HEK293 (cell line): ENCODE data around the gene LRP1B.

Experiments used
- CTCF ChIA-PET: fragments of 350-600 bp; formaldehyde crosslinking; extraction: SDS; loops from one replicate; lab custom pipeline; 2021; ENCODE audit warnings: antibody characterized with exemption; lab: Yijun Ruan, JAX
- POLR2A ChIA-PET: fragments of 300-600 bp; formaldehyde crosslinking; extraction: SDS; loops from one replicate; lab custom pipeline; 2020; ENCODE audit warnings: antibody characterized with exemption, inconsistent platforms; lab: Yijun Ruan, JAX
- H3K27ac ChIP-seq: fragments of 200-500 bp; sonication (Bioruptor generic); 2 replicates; pipeline ENCODE4 v1.5.1; 2014; ENCODE audit warnings: low read depth, low read length, control low read depth, inconsistent platforms; ENCODE audit errors: extremely low read depth
- H3K36me3 ChIP-seq, 2 experiments: fragments of 200-500 bp in 1 of 2; sonication (Bioruptor generic) in 1 of 2; 1 replicate in 1 of 2; 2 replicates in 1 of 2; pipeline ENCODE4 v1.5.1; 2014 to 2017; ENCODE audit warnings: inconsistent platforms in 2 of 2, low read length in 2 of 2; ENCODE audit not compliant: control insufficient read depth in 2 of 2, insufficient read depth in 1 of 2
- H3K4me1 ChIP-seq: fragments of 200-500 bp; sonication (Bioruptor generic); 2 replicates; pipeline ENCODE4 v1.5.1; 2014; ENCODE audit warnings: mild to moderate bottlenecking, low read length, inconsistent platforms; ENCODE audit not compliant: control insufficient read depth, insufficient read depth
- H3K4me3 ChIP-seq: 2 replicates; pipeline ENCODE4 v1.5.1; 2011; ENCODE audit warnings: low read depth, mild to moderate bottlenecking, control low read depth, low read length, moderate library complexity
- H3K9me3 ChIP-seq: fragments of 200-500 bp; sonication (Bioruptor generic); 2 replicates; pipeline ENCODE4 v1.5.1; 2014; ENCODE audit warnings: low read depth, low read length, inconsistent platforms; ENCODE audit not compliant: control insufficient read depth, insufficient read depth
- KLF9 ChIP-seq: fragments of 450-650 bp; formaldehyde crosslinking; IDR thresholded peaks from 2 replicates; pipeline ENCODE4 v1.5.1; 2016; ENCODE audit warnings: missing biosample characterization, missing genetic modification characterization, low read depth
- REPIN1 ChIP-seq: fragments of 450-650 bp; formaldehyde crosslinking; IDR thresholded peaks from 2 replicates; pipeline ENCODE4 v1.5.1; 2017; ENCODE audit warnings: missing biosample characterization, missing genetic modification characterization, low read depth
- SCRT2 ChIP-seq: fragments of 450-650 bp; formaldehyde crosslinking; IDR thresholded peaks from 2 replicates; pipeline ENCODE4 v1.5.1; 2016; ENCODE audit warnings: missing biosample characterization, missing genetic modification characterization
- ZNF140 ChIP-seq: fragments of 450-650 bp; formaldehyde crosslinking; IDR thresholded peaks from 2 replicates; pipeline ENCODE4 v1.5.1; 2016; ENCODE audit warnings: missing biosample characterization, missing genetic modification characterization
- ZNF274 ChIP-seq, 2 experiments: fragments of 200-500 bp in 1 of 2; fragments of 450-650 bp in 1 of 2; sonication (Bioruptor generic) in 1 of 2; formaldehyde crosslinking in 1 of 2; IDR thresholded peaks; 2 replicates each; pipeline versions ENCODE4 v1.5.1 to v1.6.1; 2014 to 2016; ENCODE audit warnings: borderline replicate concordance in 1 of 2, inconsistent platforms in 1 of 2, low read length in 1 of 2, missing biosample characterization in 1 of 2, missing genetic modification characterization in 1 of 2
- ZNF335 ChIP-seq: fragments of 450-650 bp; formaldehyde crosslinking; conservative IDR thresholded peaks from 2 replicates; pipeline ENCODE4 v1.5.1; 2016; ENCODE audit warnings: missing biosample characterization, missing genetic modification characterization
- ZNF558 ChIP-seq: fragments of 450-650 bp; formaldehyde crosslinking; IDR thresholded peaks from 2 replicates; pipeline ENCODE4 v1.5.1; 2016; ENCODE audit warnings: missing biosample characterization, missing genetic modification characterization
- ZNF624 ChIP-seq: fragments of 450-650 bp; formaldehyde crosslinking; IDR thresholded peaks from 2 replicates; pipeline ENCODE4 v1.5.1; 2017; ENCODE audit warnings: missing biosample characterization, missing genetic modification characterization
- ZNF830 ChIP-seq: fragments of 450-650 bp; IDR thresholded peaks from 2 replicates; pipeline ENCODE4 v1.5.0; 2018; ENCODE audit warnings: missing biosample characterization, missing genetic modification characterization, low read depth, mild to moderate bottlenecking, moderate library complexity
- ZXDB ChIP-seq: fragments of 450-650 bp; formaldehyde crosslinking; IDR thresholded peaks from 2 replicates; pipeline ENCODE4 v1.5.1; 2016; ENCODE audit warnings: missing biosample characterization, missing genetic modification characterization
- TF ChIP-seq, protein P1 (sequence below): fragments of 450-650 bp; formaldehyde crosslinking; IDR thresholded peaks from 2 replicates; pipeline ENCODE4 v1.5.1; 2016; ENCODE audit warnings: missing biosample characterization, missing genetic modification characterization
- TF ChIP-seq, protein P2 (sequence below): fragments of 450-650 bp; formaldehyde crosslinking; IDR thresholded peaks from 2 replicates; pipeline ENCODE4 v1.5.1; 2017; ENCODE audit warnings: missing biosample characterization, missing genetic modification characterization
- TF ChIP-seq, protein P3 (sequence below): fragments of 450-650 bp; formaldehyde crosslinking; IDR thresholded peaks from 2 replicates; pipeline ENCODE4 v1.5.1; 2016; ENCODE audit warnings: missing biosample characterization, missing genetic modification characterization
- TF ChIP-seq, protein P4 (sequence below): fragments of 450-650 bp; formaldehyde crosslinking; IDR thresholded peaks from 2 replicates; pipeline ENCODE4; 2016; ENCODE audit warnings: missing biosample characterization, missing genetic modification characterization
- TF ChIP-seq, protein P5 (sequence below): fragments of 450-650 bp; formaldehyde crosslinking; IDR thresholded peaks from 2 replicates; pipeline ENCODE4 v1.5.1; 2016; ENCODE audit warnings: missing biosample characterization, missing genetic modification characterization

The LRP1B gene

DNA sequence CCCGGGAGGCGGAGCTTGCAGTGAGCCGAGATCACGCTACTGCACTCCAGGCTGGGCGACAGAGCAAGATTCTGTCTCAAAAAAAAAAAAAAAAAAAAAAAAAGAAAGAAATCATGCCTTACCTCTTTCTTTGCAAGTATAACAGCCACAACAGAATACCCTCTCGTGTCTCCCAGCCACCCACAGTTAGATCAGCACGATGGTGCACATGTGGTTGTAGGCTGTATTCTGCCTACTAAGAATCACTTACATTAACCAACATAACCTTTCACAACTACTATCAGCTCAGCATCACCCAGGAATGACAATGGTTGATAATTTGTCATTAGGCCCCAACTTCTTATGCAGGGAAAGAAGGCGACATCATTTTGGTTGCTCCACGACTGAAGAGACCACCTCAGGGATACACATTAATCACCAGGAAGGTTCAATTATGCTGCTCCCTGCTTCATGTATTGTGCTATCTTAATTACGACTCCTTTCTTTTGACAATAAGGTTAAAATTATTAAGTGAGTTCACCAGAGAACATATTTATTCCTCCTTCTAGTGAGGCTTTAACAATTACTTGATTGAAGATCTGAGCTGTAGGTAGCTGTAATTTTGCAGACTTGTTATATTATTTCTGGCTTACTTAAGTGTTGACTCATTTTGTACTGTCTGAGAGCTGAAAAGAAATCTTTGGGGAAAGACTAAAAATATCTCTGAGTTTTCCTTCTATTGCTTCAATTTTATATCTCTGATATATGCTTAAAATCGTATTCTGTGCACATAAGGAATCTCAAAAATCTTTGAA, 120.1 kb downstream of the LRP1B start (continued):
- TF ChIP-seq, protein P1, sequence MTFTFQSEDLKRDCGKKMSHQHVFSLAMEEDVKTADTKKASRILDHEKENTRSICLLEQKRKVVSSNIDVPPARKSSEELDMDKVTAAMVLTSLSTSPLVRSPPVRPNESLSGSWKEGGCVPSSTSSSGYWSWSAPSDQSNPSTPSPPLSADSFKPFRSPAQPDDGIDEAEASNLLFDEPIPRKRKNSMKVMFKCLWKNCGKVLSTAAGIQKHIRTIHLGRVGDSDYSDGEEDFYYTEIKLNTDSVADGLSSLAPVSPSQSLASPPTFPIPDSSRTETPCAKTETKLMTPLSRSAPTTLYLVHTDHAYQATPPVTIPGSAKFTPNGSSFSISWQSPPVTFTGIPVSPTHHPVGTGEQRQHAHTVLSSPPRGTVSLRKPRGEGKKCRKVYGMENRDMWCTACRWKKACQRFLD (tag by site-specific recombination): no peak
- TF ChIP-seq, all 188 proteins: peak for 0

DNA sequence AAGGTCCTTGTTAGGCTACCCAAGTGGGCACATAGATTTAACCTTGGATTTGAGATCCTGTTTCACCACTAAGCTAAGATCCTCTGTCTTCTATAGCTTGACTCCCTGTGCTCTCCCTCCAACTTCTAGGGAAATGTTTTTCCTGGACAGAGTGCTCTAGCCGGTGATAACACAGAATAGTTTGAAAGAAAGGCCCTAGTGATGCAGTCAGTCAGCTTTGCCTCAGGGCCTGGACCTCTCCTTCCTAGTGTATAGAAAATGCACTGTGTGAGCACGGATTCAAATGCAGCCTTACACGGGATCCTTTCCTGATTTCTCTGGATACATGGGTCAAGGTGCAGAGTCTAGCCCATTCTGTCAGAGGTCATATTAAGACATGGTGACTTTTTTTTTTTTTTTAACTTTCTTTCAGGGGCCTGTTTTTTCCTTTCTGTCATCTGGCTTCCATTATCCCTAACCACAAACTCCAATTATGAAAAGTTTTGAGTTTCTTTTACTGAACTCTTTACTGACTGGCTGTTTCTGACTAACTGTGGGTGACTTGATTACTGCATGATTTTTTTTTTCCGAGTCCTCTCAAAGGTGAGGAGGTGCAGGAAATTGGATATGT, 122.6 kb downstream of the LRP1B start:
- Histone ChIP-seq H3K36me3 (no peaks in the 10 kb centered on the region), H3K9me3 (no peaks in the 10 kb centered on the region), H3K27ac (no peak overlapping the region), H3K4me1 (peaks cover 11% of the 10 kb centered on the region), H3K4me3 (no peak overlapping the region)
- POLR2A ChIA-PET: no interaction called here
- CTCF ChIA-PET: interaction anchor here (0.6 kb wide), 1 partner anchor 829 kb away, joined by 4 read pairs; no protein-coding TSS in a partner anchor
- TF ChIP-seq, protein P2, sequence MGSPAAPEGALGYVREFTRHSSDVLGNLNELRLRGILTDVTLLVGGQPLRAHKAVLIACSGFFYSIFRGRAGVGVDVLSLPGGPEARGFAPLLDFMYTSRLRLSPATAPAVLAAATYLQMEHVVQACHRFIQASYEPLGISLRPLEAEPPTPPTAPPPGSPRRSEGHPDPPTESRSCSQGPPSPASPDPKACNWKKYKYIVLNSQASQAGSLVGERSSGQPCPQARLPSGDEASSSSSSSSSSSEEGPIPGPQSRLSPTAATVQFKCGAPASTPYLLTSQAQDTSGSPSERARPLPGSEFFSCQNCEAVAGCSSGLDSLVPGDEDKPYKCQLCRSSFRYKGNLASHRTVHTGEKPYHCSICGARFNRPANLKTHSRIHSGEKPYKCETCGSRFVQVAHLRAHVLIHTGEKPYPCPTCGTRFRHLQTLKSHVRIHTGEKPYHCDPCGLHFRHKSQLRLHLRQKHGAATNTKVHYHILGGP (tag by site-specific recombination): peak; percentile 85
- TF ChIP-seq ZNF274 (IDR thresholded peaks at IDR 0.05; ENCODE audit: low read length) (no peak), ZNF274 (tag by site-specific recombination; IDR thresholded peaks at IDR 0.05; ENCODE audit: borderline replicate concordance) (no peak), ZNF335 (tag by site-specific recombination) (0 out of 2 replicates have a peak, but pooled peaks have one; percentile 18)

DNA sequence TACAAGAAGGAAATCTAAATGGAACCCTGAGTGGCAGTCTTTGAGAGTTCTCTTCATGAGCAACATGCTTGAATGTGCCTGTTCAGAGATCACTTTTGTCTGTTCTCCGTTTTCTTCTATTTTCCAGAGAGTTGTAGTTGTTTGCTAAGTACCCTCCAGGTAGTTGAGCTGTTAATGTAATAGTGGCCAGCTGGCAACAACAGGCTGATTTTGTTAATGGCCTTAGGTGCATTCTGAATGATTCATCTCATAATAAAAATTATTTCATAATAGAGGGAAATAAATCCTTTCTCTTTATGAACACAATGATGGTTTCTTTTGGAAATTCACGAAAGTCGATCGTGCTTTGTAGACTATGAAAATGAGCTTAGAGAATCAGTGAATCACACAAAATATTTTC, 136.8 kb downstream of the LRP1B start:
- Histone ChIP-seq H3K27ac (no peak overlapping the region), H3K4me3 (no peak overlapping the region), H3K9me3 (no peaks in the 10 kb centered on the region), H3K4me1 (no peaks in the 10 kb centered on the region), H3K36me3 (no peaks in the 10 kb centered on the region)
- TF ChIP-seq KLF9 (tag by site-specific recombination): no peak
- TF ChIP-seq, protein P3, sequence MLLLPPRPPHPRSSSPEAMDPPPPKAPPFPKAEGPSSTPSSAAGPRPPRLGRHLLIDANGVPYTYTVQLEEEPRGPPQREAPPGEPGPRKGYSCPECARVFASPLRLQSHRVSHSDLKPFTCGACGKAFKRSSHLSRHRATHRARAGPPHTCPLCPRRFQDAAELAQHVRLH: no peak
- TF ChIP-seq, protein P4, sequence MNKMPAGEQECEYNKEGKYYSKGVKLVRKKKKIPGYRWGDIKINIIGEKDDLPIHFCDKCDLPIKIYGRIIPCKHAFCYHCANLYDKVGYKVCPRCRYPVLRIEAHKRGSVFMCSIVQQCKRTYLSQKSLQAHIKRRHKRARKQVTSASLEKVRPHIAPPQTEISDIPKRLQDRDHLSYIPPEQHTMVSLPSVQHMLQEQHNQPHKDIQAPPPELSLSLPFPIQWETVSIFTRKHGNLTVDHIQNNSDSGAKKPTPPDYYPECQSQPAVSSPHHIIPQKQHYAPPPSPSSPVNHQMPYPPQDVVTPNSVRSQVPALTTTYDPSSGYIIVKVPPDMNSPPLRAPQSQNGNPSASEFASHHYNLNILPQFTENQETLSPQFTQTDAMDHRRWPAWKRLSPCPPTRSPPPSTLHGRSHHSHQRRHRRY (tag by site-specific recombination): no peak
- ChIA-PET CTCF (interaction anchor here (0.6 kb wide), 1 partner anchor 44 kb away, joined by 4 read pairs; no protein-coding TSS in a partner anchor), POLR2A (no interaction called here)

DNA sequence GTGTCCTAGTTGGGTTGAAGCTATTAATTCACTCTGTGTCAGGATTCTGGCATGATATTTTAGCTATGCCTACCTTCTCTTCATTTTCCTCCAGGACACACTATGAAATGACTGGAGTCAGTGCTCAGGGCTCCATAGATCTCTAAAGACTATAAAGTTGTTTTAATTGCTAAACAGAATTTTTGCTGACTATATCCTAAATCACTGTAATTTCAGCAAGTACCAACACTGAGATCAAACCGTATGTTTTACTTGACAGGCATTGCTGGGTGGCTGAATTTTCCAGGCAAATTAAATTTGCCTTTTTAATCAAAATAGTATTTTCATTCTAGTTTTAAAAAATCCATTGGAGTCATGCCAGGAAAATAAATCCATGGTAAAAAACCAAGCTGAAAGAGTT, 138.1 kb downstream of the LRP1B start:
- Histone ChIP-seq H3K27ac (no peak overlapping the region), H3K9me3 (no peaks in the 10 kb centered on the region), H3K4me3 (no peak overlapping the region), H3K4me1 (no peaks in the 10 kb centered on the region), H3K36me3 (no peaks in the 10 kb centered on the region)
- TF ChIP-seq SCRT2 (tag by site-specific recombination) (no peak), ZNF140 (no peak), REPIN1 (no peak), ZNF830 (no peak), ZNF558 (tag by site-specific recombination) (no peak), ZXDB (tag by site-specific recombination) (no peak), ZNF624 (no peak)
- TF ChIP-seq, protein P5, sequence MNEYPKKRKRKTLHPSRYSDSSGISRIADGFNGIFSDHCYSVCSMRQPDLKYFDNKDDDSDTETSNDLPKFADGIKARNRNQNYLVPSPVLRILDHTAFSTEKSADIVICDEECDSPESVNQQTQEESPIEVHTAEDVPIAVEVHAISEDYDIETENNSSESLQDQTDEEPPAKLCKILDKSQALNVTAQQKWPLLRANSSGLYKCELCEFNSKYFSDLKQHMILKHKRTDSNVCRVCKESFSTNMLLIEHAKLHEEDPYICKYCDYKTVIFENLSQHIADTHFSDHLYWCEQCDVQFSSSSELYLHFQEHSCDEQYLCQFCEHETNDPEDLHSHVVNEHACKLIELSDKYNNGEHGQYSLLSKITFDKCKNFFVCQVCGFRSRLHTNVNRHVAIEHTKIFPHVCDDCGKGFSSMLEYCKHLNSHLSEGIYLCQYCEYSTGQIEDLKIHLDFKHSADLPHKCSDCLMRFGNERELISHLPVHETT (tag by site-specific recombination): no peak
- TF ChIP-seq, protein P3: no peak
- POLR2A ChIA-PET: no interaction called here
- CTCF ChIA-PET: no interaction called here
